Body of pancreas (tissue), 4 donors: Measurements from ENCODE around the gene DIP2B.

ENCODE experiments used
- CTCF ChIP-seq, 7 experiments: fragments of 450-650 bp in 4 of 7; fragments of 200-600 bp in 3 of 7; sonication (generic) in 3 of 7; IDR thresholded peaks; one replicate each; pipeline ENCODE4 v1.5.1; 2016 to 2019; ENCODE audit warnings: antibody characterized with exemption in 7 of 7
- POLR2A ChIP-seq, 3 donors: fragments of 450-650 bp; IDR thresholded peaks; one replicate each; pipeline ENCODE4 v1.6.1; 2016; ENCODE audit warnings: antibody characterized with exemption in 3 of 3, mild to moderate bottlenecking in 2 of 3

GRCh38 chr12:50566066-50566465 is 61.3 kb downstream of the DIP2B start:
- TF ChIP-seq CTCF (IDR thresholded peaks at IDR 0.05) (no peak), POLR2A (IDR thresholded peaks at IDR 0.05) (no peak)
